HL-60 (cell line): ENCODE measurements around the gene SLC2A4RG.

Source experiments
- GABPA ChIP-seq: IDR thresholded peaks from 2 replicates; pipeline ENCODE4 v1.6.1; 2012; ENCODE audit warnings: low read depth
- POLR2AphosphoS5 ChIP-seq: IDR thresholded peaks from 2 replicates; pipeline ENCODE4 v1.6.1; 2012; ENCODE audit warnings: low read depth
- TF ChIP-seq, protein P1 (sequence below): IDR thresholded peaks from one replicate; pipeline ENCODE4 v1.5.1; 2011; ENCODE audit warnings: low read length, control low read depth, inconsistent platforms; ENCODE audit not compliant: insufficient read depth
- TF ChIP-seq, protein P2 (sequence below): IDR thresholded peaks from 2 replicates; pipeline ENCODE4 v1.6.1; 2012; ENCODE audit warnings: low read depth; ENCODE audit not compliant: insufficient replicate concordance

DNA sequence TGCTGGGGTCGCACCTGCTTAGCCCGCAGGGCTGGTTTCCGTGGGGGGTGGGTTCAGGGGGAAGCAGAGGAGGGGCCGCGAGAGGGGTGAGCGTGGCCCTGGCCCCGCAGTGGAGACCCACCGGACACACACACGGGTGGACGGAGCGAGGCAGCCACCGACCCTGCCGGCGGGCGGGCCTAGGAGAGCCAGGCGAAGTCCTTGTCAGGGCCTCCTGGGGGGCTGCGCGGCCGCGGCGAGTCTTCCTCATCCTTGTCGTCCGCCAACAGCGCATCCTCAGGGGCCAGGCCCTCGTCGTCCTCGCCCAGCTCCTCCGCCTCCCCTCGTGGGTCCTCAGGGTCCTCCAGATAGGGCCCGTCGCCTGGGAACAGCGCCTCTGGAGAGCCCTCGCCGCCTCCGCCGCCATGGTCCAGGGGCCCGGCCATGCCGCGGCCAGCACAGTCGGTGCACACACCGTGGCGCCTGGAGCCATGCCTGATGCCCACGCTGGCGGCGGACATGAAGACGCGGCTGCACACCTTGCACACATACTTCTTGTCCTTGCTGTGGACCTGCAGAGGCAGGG lies 7.3 kb downstream of the SLC2A4RG start:
- no peak for TF ChIP-seq POLR2AphosphoS5
- TF ChIP-seq, protein P1, sequence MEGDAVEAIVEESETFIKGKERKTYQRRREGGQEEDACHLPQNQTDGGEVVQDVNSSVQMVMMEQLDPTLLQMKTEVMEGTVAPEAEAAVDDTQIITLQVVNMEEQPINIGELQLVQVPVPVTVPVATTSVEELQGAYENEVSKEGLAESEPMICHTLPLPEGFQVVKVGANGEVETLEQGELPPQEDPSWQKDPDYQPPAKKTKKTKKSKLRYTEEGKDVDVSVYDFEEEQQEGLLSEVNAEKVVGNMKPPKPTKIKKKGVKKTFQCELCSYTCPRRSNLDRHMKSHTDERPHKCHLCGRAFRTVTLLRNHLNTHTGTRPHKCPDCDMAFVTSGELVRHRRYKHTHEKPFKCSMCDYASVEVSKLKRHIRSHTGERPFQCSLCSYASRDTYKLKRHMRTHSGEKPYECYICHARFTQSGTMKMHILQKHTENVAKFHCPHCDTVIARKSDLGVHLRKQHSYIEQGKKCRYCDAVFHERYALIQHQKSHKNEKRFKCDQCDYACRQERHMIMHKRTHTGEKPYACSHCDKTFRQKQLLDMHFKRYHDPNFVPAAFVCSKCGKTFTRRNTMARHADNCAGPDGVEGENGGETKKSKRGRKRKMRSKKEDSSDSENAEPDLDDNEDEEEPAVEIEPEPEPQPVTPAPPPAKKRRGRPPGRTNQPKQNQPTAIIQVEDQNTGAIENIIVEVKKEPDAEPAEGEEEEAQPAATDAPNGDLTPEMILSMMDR, result no peak
- TF ChIP-seq, protein P2, sequence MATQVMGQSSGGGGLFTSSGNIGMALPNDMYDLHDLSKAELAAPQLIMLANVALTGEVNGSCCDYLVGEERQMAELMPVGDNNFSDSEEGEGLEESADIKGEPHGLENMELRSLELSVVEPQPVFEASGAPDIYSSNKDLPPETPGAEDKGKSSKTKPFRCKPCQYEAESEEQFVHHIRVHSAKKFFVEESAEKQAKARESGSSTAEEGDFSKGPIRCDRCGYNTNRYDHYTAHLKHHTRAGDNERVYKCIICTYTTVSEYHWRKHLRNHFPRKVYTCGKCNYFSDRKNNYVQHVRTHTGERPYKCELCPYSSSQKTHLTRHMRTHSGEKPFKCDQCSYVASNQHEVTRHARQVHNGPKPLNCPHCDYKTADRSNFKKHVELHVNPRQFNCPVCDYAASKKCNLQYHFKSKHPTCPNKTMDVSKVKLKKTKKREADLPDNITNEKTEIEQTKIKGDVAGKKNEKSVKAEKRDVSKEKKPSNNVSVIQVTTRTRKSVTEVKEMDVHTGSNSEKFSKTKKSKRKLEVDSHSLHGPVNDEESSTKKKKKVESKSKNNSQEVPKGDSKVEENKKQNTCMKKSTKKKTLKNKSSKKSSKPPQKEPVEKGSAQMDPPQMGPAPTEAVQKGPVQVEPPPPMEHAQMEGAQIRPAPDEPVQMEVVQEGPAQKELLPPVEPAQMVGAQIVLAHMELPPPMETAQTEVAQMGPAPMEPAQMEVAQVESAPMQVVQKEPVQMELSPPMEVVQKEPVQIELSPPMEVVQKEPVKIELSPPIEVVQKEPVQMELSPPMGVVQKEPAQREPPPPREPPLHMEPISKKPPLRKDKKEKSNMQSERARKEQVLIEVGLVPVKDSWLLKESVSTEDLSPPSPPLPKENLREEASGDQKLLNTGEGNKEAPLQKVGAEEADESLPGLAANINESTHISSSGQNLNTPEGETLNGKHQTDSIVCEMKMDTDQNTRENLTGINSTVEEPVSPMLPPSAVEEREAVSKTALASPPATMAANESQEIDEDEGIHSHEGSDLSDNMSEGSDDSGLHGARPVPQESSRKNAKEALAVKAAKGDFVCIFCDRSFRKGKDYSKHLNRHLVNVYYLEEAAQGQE, result no peak
- no peak for TF ChIP-seq GABPA
